HG02973 (cell line): ENCODE data around the gene FALEC.

Experiments used
- ATAC-seq: cut with Tn5 transposase; IDR thresholded peaks from one replicate; pipeline ENCODE4 v1.9.1; 2021; ENCODE audit warnings: moderate library complexity; ENCODE audit not compliant: unreplicated experiment

Gene FALEC

DNA sequence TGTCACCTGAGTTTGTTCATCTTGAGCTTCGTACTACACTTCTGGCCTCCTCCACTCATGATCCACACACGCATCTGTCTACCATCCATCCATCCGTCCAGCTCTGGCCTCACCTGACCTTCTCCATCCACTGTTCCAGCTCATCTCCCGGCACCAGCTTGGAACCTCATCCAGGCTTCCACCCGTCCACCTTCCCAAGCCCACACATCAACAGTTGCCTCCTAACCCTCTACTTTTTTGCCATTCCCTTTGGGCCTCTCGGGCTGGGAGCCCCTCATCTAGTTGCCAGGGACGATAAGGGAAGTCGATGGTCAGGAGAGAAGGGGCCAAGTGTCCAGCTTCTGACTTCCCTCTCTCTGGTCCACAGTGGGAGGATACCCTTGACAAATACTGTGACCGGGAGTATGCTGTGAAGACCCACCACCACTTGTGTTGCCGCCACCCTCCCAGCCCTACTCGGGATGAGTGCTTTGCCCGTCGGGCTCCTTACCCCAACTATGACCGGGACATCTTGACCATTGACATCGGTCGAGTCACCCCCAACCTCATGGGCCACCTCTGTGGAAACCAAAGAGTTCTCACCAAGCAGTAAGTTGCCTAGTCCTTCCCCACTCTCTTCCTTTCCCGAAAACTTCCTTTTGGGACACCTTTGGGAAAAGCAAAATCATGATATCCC lies 3.4 kb upstream of the FALEC start:
- no peak for ATAC-seq

DNA sequence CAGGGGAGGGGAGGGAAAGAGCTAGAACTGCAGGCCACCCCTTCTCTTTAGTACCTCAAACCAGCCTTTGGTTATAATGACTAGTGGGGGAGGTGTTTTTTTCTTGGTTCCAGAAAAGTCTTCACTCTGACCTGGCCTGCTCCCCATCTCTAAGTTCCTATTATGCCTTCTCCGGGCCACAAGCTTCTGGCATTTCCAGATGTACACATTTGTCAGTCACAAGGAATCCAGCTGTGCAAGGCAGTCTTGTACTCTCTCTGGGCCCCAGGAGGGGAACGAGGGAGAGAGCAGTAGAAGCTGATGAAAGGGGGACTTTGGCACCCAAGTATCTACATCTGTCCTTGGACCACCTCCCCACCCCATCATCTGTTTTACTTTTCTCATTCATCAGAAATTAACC lies 2.7 kb upstream of the FALEC start:
- ATAC-seq, result no peak

DNA sequence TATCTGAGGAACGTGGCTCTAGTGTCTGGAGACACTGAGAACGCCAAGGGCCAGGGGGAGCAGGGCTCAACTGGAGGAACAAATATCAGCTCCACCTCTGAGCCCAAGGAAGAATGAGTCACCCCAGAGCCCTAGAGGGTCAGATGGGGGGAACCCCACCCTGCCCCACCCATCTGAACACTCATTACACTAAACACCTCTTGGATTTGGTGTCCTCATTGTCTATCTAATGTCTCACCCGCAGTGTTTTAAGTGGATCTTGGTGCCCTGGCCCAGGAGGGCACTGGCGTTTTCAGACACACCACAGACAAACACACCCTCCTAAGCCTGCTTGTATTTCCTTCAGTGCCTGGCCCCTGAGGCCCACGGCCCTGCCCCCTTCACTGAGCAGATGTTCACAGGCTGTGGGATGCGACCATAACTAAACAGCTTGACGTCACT lies 2.2 kb upstream of the FALEC start:
- ATAC-seq, result no peak

DNA sequence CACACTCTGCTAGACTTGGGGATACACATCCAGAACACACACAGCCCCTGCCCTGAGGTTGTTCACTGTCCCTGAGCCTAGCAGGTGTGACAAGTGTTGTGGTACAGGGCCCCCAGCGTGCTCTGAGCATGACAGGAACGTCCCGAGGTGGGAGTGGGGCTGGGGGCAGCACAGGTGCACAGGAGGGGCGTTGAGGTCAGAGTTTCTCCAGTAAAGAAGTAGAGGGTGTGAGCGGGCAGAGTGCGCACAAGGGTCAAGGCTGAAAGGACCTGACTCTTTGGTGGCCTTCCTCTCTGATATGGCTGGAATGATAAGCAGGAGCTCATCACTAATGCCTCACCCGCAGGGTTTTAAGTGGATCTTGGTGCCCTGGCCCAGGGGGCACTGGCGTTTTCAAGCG lies 1.3 kb upstream of the FALEC start:
- no peak for ATAC-seq

DNA sequence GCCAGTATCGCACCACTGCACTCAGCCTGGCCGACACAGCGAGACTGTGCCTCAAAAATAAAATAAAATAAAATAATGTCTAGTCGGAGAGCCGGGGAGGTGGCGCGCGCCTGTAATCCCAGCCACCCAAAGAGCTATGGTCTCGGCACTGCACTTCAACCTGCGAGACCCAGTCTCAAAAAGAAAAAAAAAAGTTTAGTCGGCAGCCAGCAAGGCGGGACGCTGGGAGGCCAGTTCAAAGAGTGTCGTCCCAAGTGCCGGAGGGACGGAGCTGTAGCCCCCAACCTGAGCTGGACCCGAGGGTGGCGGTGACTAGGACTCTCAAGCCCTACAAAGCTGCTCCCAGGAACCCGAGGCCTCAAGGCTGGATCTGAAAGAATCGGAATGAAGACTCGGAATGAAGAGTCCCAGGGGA lies 632 bp upstream of the FALEC start:
- no peak for ATAC-seq

DNA sequence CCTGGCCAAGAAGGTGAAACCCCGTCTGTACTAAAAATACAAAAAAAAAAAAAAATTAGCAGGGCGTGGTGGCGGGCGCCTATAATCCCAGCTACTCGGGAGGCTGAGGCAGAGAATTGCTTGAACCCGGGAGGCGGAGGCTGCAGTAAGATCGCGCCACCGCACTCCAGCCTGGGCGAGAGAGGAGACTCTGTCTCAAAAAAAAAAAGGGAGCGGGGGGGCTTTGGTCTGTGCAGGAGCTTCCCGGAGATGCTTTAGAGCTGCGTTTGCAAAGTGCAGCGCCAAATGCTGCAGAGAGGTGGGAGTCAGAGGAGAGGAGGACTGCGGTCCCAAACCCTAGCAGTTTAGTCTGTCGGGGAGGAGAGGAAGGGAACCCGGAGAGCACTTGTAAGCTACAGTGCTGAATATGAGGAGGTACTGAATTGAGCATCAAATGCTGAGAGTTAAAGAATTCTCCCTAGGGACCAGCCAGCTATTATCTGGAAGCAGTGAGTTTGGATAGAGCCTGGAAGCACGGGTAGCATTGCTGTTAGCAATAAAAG lies 569 bp downstream of the FALEC start:
- no peak for ATAC-seq

DNA sequence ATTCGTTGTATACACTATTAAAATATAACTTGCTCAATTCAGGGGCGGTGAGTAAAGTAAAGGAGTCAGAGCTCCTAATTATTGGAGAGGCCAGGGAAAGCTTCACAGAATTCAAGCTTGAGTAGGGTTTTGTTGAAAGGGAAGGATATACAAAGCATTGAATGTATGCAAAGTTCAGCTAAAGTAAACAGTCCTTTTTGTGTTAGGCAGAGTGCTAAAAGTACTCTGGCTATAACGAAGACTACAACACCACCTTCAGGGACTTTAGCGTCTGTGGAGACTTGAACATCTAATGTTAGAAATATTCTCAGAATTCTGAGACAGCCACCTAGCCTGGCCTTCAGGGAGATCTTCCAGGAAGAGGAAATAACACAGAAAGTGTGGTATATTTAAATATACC lies 1.1 kb downstream of the FALEC start:
- ATAC-seq, result no peak

DNA sequence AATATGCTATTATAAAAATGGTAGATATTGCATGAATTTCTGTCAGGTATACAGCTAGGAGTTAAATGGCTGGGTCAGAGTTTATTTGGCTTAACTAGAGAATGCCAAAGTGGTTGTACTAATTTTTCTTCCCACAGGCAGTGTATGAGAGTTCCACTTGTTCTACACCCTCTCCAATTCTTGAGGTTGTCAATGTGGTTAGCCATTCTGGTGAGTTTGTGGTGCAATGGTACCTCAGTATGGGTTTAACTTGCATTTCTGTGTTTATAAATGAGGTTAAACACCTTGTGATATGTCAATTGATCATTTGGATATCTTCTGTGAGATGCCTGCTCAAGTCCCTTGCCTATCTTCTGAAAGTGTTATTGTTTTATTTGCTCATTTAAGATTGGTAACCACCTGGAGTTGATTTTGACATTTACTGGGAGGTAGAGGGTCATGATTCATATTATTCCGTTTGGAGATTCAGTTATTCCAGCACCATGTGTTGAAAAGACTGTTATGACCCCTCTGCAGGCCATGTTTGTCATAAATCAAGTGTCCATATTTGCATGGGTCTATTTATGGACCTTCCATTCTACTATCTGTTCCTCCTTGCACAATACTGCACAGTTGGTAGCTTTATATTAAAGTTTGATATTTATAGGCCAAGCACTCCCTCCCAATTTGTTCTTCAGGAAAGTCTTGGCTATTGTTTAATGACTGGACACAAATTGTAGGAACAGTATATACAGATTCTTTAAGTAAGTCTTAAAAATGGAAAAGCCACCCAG lies 5.8 kb downstream of the FALEC start:
- no peak for ATAC-seq

DNA sequence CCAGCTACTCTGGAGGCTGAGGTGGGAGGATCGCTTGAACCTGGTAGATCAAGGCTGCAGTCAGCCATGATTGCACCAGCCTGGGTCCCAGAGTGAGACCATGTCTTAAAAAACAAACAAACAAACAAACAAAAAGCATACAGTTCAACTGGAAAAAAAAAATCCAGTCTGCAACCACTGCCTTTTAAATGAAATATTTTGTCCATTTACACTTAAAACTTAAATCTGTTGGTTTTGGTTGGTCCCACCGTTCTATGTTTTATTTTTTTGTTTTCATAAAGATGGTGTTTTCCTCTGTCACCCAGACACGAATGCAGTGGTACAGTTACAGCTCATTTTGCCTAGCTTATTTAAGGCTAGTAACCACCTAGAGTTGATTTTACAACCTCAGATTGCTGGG lies 9.8 kb downstream of the FALEC start:
- ATAC-seq, result no peak

DNA sequence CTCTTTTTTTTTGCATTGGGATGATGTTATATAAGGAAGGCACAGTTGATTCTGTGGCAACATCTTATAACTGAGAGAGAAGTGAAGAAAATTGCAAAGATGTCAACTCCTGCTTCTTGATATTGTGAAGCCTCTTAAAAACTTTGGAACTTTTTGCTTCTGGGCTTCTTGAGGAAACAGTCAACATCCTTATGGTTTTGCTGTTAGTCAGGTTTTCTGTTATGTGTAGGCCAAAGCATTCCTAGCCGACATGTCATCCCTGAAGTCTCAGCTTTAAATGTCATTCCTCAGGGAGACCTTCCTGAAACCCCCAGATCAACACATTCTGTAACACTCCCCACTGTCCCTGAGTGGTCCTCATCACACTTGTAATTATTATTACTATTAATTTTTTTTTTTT lies 12.6 kb downstream of the FALEC start:
- no peak for ATAC-seq

DNA sequence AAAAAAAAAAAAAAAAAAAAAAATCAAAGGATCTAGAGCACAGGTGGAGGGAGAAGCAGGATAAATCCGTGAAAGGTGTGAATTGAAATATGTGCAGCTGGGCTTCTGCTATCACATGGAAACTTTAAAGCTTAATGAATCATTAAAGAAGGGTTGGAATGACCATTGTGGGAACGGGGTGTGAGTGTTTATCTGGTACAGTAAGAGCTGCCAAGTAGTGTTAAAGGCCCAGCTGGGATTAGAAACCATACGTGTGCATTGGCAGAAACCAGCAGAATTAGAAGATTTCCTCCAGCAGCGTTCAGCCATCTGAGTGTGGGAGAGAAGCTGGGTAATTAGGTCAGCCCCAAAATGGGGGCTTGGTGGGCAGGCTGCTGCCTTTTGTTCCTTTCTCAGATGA lies 13.5 kb downstream of the FALEC start:
- ATAC-seq, result no peak

DNA sequence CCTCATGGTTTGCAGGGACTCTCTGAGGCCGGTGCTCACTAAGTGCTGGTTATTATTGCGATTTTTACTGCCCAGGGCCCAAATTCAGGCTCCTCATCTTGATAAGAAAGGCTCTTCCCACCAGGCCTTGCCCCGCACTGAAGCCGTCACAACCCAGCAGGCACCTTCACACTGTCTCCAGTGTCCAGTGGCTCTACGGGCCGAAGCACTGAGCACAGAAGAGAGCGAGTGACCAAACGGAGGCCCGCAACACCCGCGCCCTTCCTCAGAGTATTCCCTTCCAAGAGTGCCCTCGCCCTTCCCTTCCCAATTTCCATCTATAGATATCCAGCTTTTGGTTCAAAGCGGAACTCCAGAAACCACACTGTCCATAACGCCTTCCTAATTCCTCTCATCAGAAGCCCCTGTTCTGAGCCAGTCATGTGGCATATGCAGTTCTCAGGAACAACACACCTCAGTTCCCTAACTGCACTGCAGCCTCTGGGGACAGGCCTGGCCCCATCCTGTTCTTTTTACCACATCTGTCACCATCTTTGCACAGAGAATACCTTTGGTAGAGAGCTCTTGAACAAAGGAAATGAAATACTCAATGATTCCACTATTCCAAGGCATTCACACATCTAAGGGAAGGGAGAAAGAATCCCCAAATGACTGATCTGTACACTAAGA lies 15.1 kb downstream of the FALEC start:
- ATAC-seq, result no peak

DNA sequence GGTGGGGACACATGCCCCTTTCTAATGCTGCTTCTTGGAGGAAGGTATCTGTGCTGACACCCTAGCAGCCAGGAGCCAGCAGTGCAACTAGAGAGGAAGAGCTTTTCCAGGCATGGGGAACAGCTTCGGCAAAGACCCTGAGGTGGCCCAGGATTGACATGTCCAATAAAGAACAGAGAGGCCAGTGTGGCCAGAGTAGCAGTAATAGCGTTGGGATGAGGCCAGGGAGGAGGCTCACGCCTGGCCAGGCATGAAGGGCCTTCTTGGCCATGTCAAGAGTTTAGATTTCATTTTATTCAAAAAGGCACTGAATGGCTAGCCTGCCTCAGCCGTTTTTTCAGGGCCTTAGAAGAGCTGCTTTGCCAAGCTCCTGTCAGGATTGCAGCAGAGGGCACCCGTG lies 17.3 kb downstream of the FALEC start:
- ATAC-seq, result no peak

DNA sequence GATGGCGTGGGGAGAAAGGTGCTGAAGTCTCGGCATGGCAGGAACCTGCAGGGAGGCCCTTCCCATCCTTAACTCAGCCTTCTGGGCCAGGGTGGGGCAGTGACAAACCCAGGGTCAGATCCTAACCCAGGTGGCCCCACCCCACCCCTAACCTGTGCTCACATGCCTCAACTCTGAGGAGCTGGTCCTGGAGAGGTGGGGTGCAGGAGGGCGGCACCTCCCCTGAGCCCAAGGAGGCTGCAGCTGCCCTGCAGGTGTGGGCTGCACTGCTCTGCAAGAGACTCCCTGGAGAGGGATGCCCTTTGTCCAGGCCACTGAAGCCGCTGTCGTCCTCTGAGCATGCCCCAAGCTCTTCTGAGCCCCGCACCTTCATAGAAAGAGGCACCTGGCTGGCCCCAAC lies 18.4 kb downstream of the FALEC start:
- no peak for ATAC-seq

DNA sequence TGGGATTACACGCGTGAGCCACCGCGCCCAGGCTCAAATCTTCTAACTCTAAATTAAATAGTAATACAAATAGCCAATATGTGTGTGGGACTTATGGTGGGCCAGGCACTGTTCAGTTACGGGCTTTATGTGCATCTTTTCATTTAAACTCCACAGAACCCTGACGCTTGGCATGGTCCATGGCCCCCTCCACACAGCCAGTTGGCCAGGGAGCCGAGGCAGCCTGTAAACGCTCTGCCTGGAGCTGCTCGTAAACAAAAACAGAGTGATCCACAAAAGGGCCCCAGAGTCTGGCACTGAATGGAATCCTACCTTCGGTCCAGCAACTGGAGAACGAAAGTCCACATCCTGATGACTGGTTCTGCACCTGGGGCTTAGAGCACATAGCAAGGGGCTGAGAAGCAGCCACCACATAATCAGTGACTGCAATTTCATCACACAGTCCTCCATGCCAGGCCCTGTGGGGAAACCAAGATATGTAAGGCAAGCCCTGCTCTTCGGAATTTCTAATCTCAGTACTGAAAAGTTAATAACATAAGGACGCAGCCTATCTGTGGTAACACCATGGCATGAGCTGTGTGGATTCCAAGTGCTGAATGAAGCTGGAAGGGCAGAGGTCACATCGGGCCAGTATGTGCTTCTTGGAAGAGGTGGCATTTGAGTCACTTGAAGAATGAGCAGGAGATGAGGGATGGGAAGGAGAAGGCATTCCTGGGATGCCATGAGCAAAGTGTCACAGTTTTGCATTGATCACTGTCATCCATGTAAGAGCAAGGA lies 20.1 kb downstream of the FALEC start:
- ATAC-seq, result no peak

DNA sequence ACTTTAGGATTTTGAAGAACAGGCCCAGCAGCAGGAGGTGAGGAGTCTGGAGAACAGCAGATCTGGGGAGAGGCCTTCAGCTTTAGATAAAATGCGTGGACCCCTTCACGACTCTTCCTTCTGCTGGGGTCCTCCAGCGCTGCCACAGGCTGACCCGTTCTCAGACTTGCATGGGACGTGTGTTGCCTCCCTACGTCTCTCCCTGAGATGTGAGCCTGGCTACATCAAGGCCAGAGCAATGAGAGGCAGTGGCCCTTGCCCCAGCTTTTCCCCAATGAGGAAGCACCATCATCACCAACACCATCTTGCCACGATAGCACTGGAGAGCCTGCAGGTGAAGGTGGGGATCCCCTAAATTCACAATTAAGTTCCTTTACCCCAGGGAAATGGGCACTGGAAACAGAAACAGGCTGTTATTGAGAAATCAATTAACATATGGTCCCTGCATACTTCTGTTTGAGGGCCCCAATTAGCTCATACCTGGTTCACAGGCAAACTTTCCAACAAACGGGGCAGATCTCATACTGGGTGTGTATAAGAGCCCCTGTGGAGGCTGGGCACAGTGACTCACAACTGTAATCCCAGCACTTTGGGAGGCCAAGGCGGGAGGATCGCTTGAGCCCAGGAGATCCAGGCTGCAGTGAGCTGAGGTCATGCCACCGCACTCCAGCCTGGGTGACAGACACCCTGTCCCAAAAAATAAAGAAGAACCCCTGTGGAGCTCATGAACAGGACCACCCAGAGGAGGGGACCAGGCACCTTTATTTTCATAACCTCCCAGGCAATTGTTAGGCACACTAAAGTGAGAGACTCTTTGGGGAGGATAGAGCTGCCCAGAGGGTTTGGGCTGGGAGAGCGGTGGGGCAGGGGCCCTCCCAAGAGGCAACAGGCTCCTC lies 21.5 kb downstream of the FALEC start:
- no peak for ATAC-seq

DNA sequence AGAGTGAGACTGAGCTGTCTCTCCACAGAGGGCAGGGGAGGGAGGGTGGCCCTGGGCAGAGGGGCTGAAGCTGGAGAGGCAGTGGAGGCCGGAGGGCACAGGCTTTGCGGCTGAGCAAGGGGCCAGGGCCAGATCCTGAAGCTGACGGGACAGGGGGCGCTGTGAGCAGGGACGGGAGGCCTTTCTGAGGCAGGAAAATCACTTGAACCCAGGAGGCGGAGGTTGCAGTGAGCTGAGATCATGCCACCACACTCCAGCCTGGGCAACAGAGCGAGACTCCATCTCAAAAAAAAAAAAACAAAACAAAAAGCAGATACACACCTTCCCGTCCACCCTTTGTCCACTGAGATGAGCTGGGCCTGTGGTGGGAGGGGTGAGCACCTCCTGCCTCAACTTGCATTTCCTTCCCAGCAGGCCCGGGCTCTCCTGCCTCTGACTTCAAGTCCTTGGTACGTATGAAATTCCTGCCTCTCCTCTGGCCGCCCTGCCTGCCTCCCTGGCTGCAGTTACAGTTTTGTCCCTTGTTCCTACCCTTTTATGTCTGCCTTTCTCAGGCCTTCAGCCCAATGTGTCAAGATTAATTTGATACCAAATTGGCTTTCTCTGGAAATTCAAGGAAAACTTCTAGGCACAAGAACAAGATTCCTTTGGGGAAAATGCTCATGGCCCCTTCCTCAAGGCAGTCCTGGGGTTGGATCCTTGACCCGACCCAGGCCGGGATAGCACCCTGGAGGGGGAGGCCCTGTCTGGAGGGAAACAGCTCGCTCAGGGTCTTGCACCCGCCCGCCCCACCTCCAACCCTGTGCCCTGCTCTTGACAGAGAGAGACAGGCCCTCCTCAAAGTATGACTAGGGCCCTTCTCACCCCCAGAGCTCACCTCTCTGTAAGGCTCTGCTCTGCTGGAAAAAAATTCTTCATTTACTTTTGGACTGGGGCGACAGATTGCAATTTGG lies 22.5 kb downstream of the FALEC start:
- no peak for ATAC-seq

DNA sequence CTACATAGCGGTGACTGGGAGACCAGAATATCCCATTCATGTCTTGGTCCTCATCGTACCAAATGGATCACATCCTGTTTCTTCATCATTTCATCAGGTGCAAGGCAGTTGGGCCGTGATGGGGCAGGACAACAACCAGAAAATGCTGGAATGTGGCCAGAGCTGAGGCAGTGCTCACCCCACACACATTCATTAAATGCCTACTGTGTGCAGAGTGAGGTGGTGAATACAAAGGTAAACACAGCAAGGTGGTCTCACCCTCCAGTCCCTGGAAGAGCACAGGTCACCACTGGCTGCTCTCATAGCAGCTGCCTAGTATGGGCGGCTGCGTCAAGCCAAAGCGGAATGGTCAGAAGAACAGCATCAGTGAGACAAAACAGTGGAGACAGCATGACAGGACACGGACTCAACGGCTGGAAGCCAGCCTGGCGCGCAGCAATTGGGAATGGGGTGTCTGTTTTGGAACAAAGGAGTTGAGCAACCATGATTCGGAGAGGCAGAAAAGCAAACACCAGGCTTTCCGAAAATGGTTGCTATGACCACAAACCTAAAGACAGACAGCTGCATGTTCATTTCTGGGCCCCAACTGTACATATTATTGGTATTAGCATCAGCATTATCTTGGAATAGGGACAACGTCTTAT lies 28.1 kb downstream of the FALEC start:
- ATAC-seq, result no peak
